Testis (tissue), 3 donors: ENCODE measurements around the gene CACYBP. TPM values are rescaled to one million over a fixed set of nuclear protein-coding genes. Genes with fewer than 3 reads are reported as not detected.

Experiments used
- DNase-seq: peaks from one replicate; pipeline ENCODE4 v3.0.0-alpha.2; 2019
- H3K27ac ChIP-seq, 2 donors: fragments of 200-600 bp; sonication (generic); one replicate each; pipeline ENCODE4 v1.5.1; 2019
- H3K27me3 ChIP-seq: fragments of 200-600 bp; sonication (generic); one replicate; pipeline ENCODE4 v1.5.1; 2019
- H3K36me3 ChIP-seq: fragments of 200-600 bp; sonication (generic); one replicate; pipeline ENCODE4 v1.5.1; 2017; ENCODE audit warnings: low read depth; ENCODE audit errors: missing control alignments
- H3K4me1 ChIP-seq: fragments of 200-600 bp; sonication (generic); one replicate; pipeline ENCODE4 v1.5.1; 2019
- H3K4me3 ChIP-seq, 2 donors: fragments of 200-600 bp; sonication (generic); one replicate each; pipeline ENCODE4 v1.5.1; 2017 to 2019
- H3K9me3 ChIP-seq: fragments of 200-600 bp; sonication (generic); one replicate; pipeline ENCODE4 v1.5.1; 2017
- CTCF ChIP-seq, 3 experiments: fragments of 450-650 bp in 2 of 3; fragments of 200-600 bp in 1 of 3; sonication (generic) in 1 of 3; IDR thresholded peaks; one replicate each; pipeline ENCODE4 v1.5.1; 2016 to 2019; ENCODE audit warnings: antibody characterized with exemption in 3 of 3, mild to moderate bottlenecking in 2 of 3, moderate library complexity in 1 of 3
- POLR2A ChIP-seq: fragments of 450-650 bp; IDR thresholded peaks from one replicate; pipeline ENCODE4 v1.6.1; 2017; ENCODE audit warnings: antibody characterized with exemption, mild to moderate bottlenecking, moderate library complexity
- WGBS, 2 donors: methylation state at CpG; one replicate each; pipeline ENCODE4 v1.1.5; 2018; 5-methylcytosine and 5-hydroxymethylcytosine counted together
- intact Hi-C: fragments of 100-400 bp; cut with DNase I; formaldehyde crosslinking; loops from one replicate; pipeline ENCODE4 v1.15.1; 2023; ENCODE audit warnings: low total_unique reads
- polyA plus RNA-seq: library from polyadenylated mRNA; stranded (reverse); fragments of 350-450 nt; fragmentation: Illumina TruSeq; extraction: RNeasy Lipid Tissue Mini Kit (QIAGEN cat#74804); gene quantifications from one replicate; pipeline ENCODE4 v1.2.3, GENCODE V29; 2014; ENCODE audit warnings: low read depth, low replicate concordance; ENCODE audit not compliant: insufficient read depth
- total RNA-seq, 2 donors: library from RNA; depleted of rRNA; stranded (reverse); fragments of >200 nt; gene quantifications; one replicate each; pipeline ENCODE4 v1.2.3, GENCODE V29; 2016

CACYBP gene
- total and polyA plus RNA-seq, 3 donors from 2014 or later: 74.4 to 121 (median 120) TPM

DNA sequence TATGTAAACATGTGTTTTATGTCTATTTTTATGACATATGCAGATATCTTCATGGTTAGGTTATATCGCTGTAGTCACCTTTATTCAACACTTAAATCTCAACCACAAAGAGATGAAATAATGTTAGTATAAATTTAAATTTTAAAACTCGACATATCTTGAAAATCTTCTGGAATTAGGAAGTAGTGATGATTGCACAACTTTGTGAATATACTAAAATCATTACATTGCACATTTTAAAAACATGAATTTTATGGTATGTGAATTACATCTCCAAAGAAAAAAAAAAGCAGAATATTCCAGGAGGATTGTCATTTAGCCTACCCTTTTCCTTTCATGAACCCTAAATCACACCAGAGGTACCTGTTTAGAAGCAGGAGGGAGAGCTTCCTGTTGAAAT lies 39.4 kb upstream of the CACYBP start:
- Histone ChIP-seq H3K27me3 (no peaks in the 10 kb centered on the region), H3K9me3 (no peaks in the 10 kb centered on the region), H3K36me3 (no peaks in the 10 kb centered on the region), H3K4me1 (peaks cover 1% of the 10 kb centered on the region), H3K4me3 (no peak overlapping the region), H3K27ac (no peak overlapping the region)
- intact Hi-C loops: no loop called here
- WGBS, 2 donors: 91 to 95% methylated on average over 2 of the region's 2 CpGs
- TF ChIP-seq CTCF (IDR thresholded peaks at IDR 0.05): no peak
- TF ChIP-seq POLR2A: no peak
- no peak for DNase-seq

DNA sequence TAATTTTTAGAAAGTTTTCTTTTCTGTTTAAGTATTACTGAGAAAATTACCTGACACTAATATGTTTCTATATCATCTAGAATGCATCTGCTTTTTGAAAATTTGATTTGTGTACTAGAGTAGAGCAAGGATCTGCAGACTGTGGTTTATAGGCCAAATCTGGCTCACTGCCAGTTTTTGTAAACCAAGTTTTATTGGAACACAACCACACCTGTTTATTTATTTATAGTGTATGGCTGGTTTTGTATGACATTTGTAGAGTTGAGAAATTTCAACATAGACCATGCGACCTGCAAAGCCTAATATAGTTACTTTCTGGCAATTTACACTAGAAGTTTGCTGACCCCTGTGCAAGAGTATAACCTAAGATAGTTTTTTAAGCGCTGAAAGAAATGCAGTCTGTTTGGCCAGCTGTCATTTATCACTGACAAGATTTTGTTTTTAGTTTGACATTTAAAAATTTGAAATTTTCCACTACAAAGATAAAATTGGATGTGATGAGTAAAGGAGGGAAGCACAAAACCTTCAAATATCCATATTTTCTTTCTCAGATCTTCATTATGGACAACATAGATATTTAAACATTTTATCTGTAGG lies 36.1 kb upstream of the CACYBP start:
- WGBS, 2 donors: 64 to 68% methylated on average over 2 of the region's 2 CpGs
- no peak overlapping the region for H3K4me3 ChIP-seq
- H3K27ac ChIP-seq: peak overlapping the region in 1 of 2 donors; percentile 70
- H3K9me3 ChIP-seq: no peaks in the 10 kb centered on the region
- H3K27me3 ChIP-seq: no peaks in the 10 kb centered on the region
- peaks cover 9% of the 10 kb centered on the region for H3K4me1 ChIP-seq
- DNase-seq: no peak
- TF ChIP-seq POLR2A (no peak), CTCF (IDR thresholded peaks at IDR 0.05) (no peak)
- intact Hi-C loops: no loop called here
- H3K36me3 ChIP-seq: no peaks in the 10 kb centered on the region

- no peaks in the 10 kb centered on the region for H3K9me3 ChIP-seq
- H3K4me1 ChIP-seq: peaks cover 9% of the 10 kb centered on the region
- TF ChIP-seq CTCF (IDR thresholded peaks at IDR 0.05): no peak
- no peak for TF ChIP-seq POLR2A
- H3K27me3 ChIP-seq: no peaks in the 10 kb centered on the region
- H3K27ac ChIP-seq: peak overlapping the region in 1 of 2 donors; percentile 70
- WGBS, 2 donors: 46 to 48% methylated on average over 6 of the region's 6 CpGs
- intact Hi-C loops: no loop called here
- H3K36me3 ChIP-seq: no peaks in the 10 kb centered on the region
- no peak overlapping the region for H3K4me3 ChIP-seq
- DNase-seq: no peak
Measured at GRCh38 chr1:174964261-174964971, 35.3 kb upstream of the CACYBP start.

- intact Hi-C loops: no loop called here
- Histone ChIP-seq H3K9me3 (no peaks in the 10 kb centered on the region), H3K27ac (peak overlapping the region in 1 of 2 donors; percentile 70), H3K36me3 (no peaks in the 10 kb centered on the region), H3K4me3 (no peak overlapping the region), H3K4me1 (peaks cover 9% of the 10 kb centered on the region), H3K27me3 (no peaks in the 10 kb centered on the region)
- DNase-seq: no peak
- 27 to 47% methylated on average over 1 of the region's 1 CpG for WGBS, 2 donors
- TF ChIP-seq CTCF (IDR thresholded peaks at IDR 0.05) (no peak), POLR2A (no peak)
Measured at GRCh38 chr1:174964972-174965361, 34.8 kb upstream of the CACYBP start.
